ENCODE measurements around the gene LYPD6B. TPM values are rescaled to one million over a fixed set of nuclear protein-coding genes. Genes with fewer than 3 reads are reported as not detected.

Gene LYPD6B
- total RNA-seq, 1 experiment from 2014 or later: 35.8 TPM

DNA sequence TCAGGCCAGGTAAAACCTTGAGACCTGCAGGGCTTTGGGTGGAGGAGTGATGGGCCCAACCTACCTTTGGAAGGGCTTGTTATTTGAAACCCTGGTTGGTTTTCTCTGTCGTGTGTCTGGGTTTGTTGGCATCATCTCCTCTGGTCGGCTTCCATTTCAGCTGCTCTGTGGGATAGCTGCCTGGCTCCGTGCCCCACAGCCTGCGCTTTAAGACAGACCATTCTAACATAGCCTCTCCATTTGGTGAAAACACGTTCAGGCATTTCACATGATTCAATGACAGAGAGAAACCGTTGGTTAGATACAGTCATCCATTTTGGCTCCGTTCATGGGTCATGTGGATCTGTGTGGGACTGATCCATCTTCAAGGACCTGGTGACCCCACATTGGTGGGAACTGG, 37.0 kb upstream of the LYPD6B start:
- no peak for DNase-seq
- Mint-ChIP-seq H3K4me3 (ENCODE audit: unreplicated experiment) (no peak overlapping the region), H3K27me3 (ENCODE audit: insufficient read depth, unreplicated experiment) (no peaks in the 10 kb centered on the region), H3K9me3 (ENCODE audit: unreplicated experiment) (no peaks in the 10 kb centered on the region), H3K36me3 (ENCODE audit: insufficient read depth, unreplicated experiment) (no peaks in the 10 kb centered on the region), H3K4me1 (ENCODE audit: low read depth, unreplicated experiment) (no peaks in the 10 kb centered on the region), H3K27ac (ENCODE audit: unreplicated experiment) (no peak overlapping the region)
- peaks cover 15% of the 10 kb centered on the region for H3K4me1 ChIP-seq
- H3K36me3 ChIP-seq (ENCODE audit: control insufficient read depth, insufficient read depth, low read length): no peaks in the 10 kb centered on the region
- intact Hi-C loops (cut with micrococcal nuclease; ENCODE audit: unreplicated experiment): no loop called here
- no peak overlapping the region for H3K4me3 ChIP-seq (ENCODE audit: low read depth, low read length)
- no peaks in the 10 kb centered on the region for H3K9me3 ChIP-seq
- TF ChIP-seq, protein P1, sequence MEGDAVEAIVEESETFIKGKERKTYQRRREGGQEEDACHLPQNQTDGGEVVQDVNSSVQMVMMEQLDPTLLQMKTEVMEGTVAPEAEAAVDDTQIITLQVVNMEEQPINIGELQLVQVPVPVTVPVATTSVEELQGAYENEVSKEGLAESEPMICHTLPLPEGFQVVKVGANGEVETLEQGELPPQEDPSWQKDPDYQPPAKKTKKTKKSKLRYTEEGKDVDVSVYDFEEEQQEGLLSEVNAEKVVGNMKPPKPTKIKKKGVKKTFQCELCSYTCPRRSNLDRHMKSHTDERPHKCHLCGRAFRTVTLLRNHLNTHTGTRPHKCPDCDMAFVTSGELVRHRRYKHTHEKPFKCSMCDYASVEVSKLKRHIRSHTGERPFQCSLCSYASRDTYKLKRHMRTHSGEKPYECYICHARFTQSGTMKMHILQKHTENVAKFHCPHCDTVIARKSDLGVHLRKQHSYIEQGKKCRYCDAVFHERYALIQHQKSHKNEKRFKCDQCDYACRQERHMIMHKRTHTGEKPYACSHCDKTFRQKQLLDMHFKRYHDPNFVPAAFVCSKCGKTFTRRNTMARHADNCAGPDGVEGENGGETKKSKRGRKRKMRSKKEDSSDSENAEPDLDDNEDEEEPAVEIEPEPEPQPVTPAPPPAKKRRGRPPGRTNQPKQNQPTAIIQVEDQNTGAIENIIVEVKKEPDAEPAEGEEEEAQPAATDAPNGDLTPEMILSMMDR (IDR thresholded peaks at IDR 0.05; ENCODE audit: insufficient read depth in 1 of 2, low read depth in 1 of 2, low read length in 1 of 2, severe bottlenecking in 1 of 2, unreplicated experiment in 1 of 2): no peak
- BruUV-seq (replicated peaks): no TSS peak
- ChIA-PET CTCF (no interaction called here), POLR2A (no interaction called here)
- no peaks in the 10 kb centered on the region; the same call in 1 of the 2 replicates for H3K27me3 ChIP-seq (replicated peaks; ENCODE audit: control insufficient read depth, insufficient read depth, low read length)

GRCh38 chr2:149002378-149002890, 36.1 kb upstream of the LYPD6B start:
- DNase-seq: no peak
- Mint-ChIP-seq H3K9me3 (ENCODE audit: unreplicated experiment) (no peaks in the 10 kb centered on the region), H3K27ac (ENCODE audit: unreplicated experiment) (no peak overlapping the region), H3K36me3 (ENCODE audit: insufficient read depth, unreplicated experiment) (no peaks in the 10 kb centered on the region), H3K4me1 (ENCODE audit: low read depth, unreplicated experiment) (no peaks in the 10 kb centered on the region), H3K4me3 (ENCODE audit: unreplicated experiment) (no peak overlapping the region), H3K27me3 (ENCODE audit: insufficient read depth, unreplicated experiment) (no peaks in the 10 kb centered on the region)
- Histone ChIP-seq H3K27me3 (replicated peaks; ENCODE audit: control insufficient read depth, insufficient read depth, low read length) (no peaks in the 10 kb centered on the region; the same call in 1 of the 2 replicates), H3K4me3 (ENCODE audit: low read depth, low read length) (no peak overlapping the region), H3K36me3 (ENCODE audit: control insufficient read depth, insufficient read depth, low read length) (no peaks in the 10 kb centered on the region), H3K4me1 (peaks cover 15% of the 10 kb centered on the region), H3K9me3 (no peaks in the 10 kb centered on the region)
- intact Hi-C loops (cut with micrococcal nuclease; ENCODE audit: unreplicated experiment): no loop called here
- POLR2A ChIA-PET: no interaction called here
- TF ChIP-seq, protein P1 (IDR thresholded peaks at IDR 0.05; ENCODE audit: insufficient read depth in 1 of 2, low read depth in 1 of 2, low read length in 1 of 2, severe bottlenecking in 1 of 2, unreplicated experiment in 1 of 2): no peak
- BruUV-seq (replicated peaks): no TSS peak
- CTCF ChIA-PET: interaction anchor here (0.6 kb wide), 1 partner anchor 26 kb away, joined by 3 read pairs; no protein-coding TSS in a partner anchor

DNA sequence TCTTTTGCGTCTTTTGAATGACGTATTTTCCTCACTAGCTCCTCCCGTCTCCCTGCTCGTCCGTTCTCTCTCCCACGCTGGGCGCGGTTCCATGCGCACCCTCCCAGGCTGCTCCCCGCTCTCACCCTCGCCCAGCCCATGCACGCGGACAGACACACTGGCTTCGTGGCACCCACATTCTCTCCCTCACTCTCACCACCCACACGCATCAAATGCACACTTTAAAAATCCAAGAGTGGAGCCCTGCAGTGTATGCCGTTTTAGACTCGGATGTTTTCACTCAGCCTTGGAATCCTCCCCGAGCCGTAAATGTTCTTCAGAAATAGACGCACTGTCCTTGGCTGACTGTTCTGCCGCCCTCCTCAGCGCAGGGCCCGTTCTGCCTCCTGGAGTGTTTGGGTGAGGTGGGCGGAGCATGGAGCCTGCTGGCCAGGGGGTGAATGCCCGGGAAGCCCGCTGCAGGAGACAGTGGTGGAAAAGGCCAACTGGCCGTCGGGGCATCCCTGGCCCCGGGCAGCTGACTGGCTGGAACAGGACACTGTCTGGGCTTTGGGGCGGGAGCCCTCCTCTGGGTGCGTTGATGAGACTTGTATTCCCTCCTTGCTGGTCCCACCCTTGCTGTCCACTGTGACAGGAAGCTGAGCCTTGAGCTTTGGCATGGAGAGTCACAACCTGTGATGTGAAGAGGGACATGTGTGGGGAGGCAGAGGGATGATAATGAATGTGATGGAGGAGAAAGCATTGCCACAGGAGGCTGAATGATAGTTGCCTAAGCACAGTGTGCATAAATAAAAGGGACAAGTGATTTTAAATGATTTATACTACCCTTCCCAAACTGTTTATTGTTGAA, 35.4 kb upstream of the LYPD6B start:
- POLR2A ChIA-PET: no interaction called here
- no TSS peak for BruUV-seq (replicated peaks)
- Histone ChIP-seq H3K4me1 (peaks cover 10% of the 10 kb centered on the region; the same call in 1 of the 2 replicates), H3K27me3 (replicated peaks; ENCODE audit: control insufficient read depth, insufficient read depth, low read length) (no peaks in the 10 kb centered on the region; the same call in 1 of the 2 replicates), H3K9me3 (no peaks in the 10 kb centered on the region), H3K4me3 (ENCODE audit: low read depth, low read length) (no peak overlapping the region), H3K36me3 (ENCODE audit: control insufficient read depth, insufficient read depth, low read length) (no peaks in the 10 kb centered on the region)
- Mint-ChIP-seq H3K27ac (ENCODE audit: unreplicated experiment) (no peak overlapping the region), H3K4me3 (ENCODE audit: unreplicated experiment) (no peak overlapping the region), H3K9me3 (ENCODE audit: unreplicated experiment) (no peaks in the 10 kb centered on the region), H3K36me3 (ENCODE audit: insufficient read depth, unreplicated experiment) (no peaks in the 10 kb centered on the region), H3K4me1 (ENCODE audit: low read depth, unreplicated experiment) (no peaks in the 10 kb centered on the region), H3K27me3 (ENCODE audit: insufficient read depth, unreplicated experiment) (no peaks in the 10 kb centered on the region)
- intact Hi-C loops (cut with micrococcal nuclease; ENCODE audit: unreplicated experiment): no loop called here
- TF ChIP-seq, protein P1 (IDR thresholded peaks at IDR 0.05; ENCODE audit: insufficient read depth in 1 of 2, low read depth in 1 of 2, low read length in 1 of 2, severe bottlenecking in 1 of 2, unreplicated experiment in 1 of 2): no peak
- no peak for DNase-seq
- CTCF ChIA-PET: interaction anchor here (0.6 kb wide), 1 partner anchor 25 kb away, joined by 3 read pairs; no protein-coding TSS in a partner anchor

Measured in Caco-2 (cell line).